PC-9 (cell line): Measurements from ENCODE around the gene DIDO1. TPM values are rescaled to one million over a fixed set of nuclear protein-coding genes. Genes with fewer than 3 reads are reported as not detected.

Experiments used
- BruUV-seq: library from RNA; stranded (reverse); fragments of 400-500 nt; replicated peaks from 2 replicates; lab custom pipeline; 2021; lab: Mats Ljungman, UMichigan
- CTCF ChIA-PET: fragments of 300-600 bp; sonication (Branson Sonifier 250); formaldehyde crosslinking; loops from one replicate; lab custom pipeline; 2022; ENCODE audit warnings: antibody characterized with exemption; lab: Charles Lee
- POLR2A ChIA-PET: fragments of 300-600 bp; sonication (Branson Sonifier 250); formaldehyde crosslinking; loops from one replicate; lab custom pipeline; 2022; ENCODE audit warnings: antibody characterized with exemption; ENCODE audit not compliant: unreplicated experiment; lab: Charles Lee
- DNase-seq, 2 experiments: peaks; one replicate each; pipeline versions ENCODE4 v3.0.0 to v3.0.0-alpha.2; 2015 to 2022; ENCODE audit warnings: mixed read lengths in 1 of 2
- H2AFZ ChIP-seq: fragments of 200-600 bp; sonication (generic); 2 replicates; pipeline ENCODE4 v1.8.1; 2017; ENCODE audit warnings: antibody characterized with exemption
- H3F3A ChIP-seq: fragments of 200-600 bp; sonication (generic); 2 replicates; pipeline ENCODE4 v1.8.1; 2017; ENCODE audit warnings: antibody characterized with exemption, mild to moderate bottlenecking, low read depth; ENCODE audit not compliant: insufficient read depth
- H3K27ac ChIP-seq: fragments of 200-600 bp; sonication (generic); 2 replicates; pipeline ENCODE4 v1.6.1; 2016; ENCODE audit warnings: mixed run types
- H3K27me3 ChIP-seq: fragments of 200-600 bp; sonication (generic); 2 replicates; pipeline ENCODE4 v1.6.1; 2016; ENCODE audit warnings: low read depth, mixed run types; ENCODE audit not compliant: insufficient read depth
- H3K36me3 ChIP-seq: fragments of 200-600 bp; sonication (generic); 2 replicates; pipeline ENCODE4 v1.6.1; 2016; ENCODE audit warnings: low read depth, mixed run types
- H3K4me1 ChIP-seq: fragments of 200-600 bp; sonication (generic); replicated peaks from 2 replicates; pipeline ENCODE4 v1.6.1; 2016; ENCODE audit warnings: mixed run types; ENCODE audit not compliant: insufficient read depth
- H3K4me2 ChIP-seq: fragments of 200-600 bp; sonication (generic); 2 replicates; pipeline ENCODE4 v1.6.1; 2017; ENCODE audit warnings: mixed run types
- H3K4me3 ChIP-seq: fragments of 200-600 bp; sonication (generic); 2 replicates; pipeline ENCODE4 v1.6.1; 2016; ENCODE audit warnings: mixed run types
- H3K79me2 ChIP-seq: fragments of 200-600 bp; sonication (generic); 2 replicates; pipeline ENCODE4 v1.6.1; 2017; ENCODE audit warnings: low read depth, mixed run types
- H3K9me2 ChIP-seq: fragments of 200-600 bp; sonication (generic); 2 replicates; pipeline ENCODE4 v1.8.1; 2017; ENCODE audit warnings: mild to moderate bottlenecking; ENCODE audit not compliant: insufficient read depth
- H3K9me3 ChIP-seq: fragments of 200-600 bp; sonication (generic); 2 replicates; pipeline ENCODE4 v1.8.1; 2016; ENCODE audit warnings: low read depth; ENCODE audit not compliant: insufficient read depth
- H4K20me1 ChIP-seq: fragments of 200-600 bp; sonication (generic); 2 replicates; pipeline ENCODE4 v1.8.1; 2017; ENCODE audit not compliant: insufficient read depth
- CTCF ChIP-seq: fragments of 200-600 bp; sonication (generic); conservative IDR thresholded peaks from 2 replicates; pipeline ENCODE4 v1.6.1; 2017; ENCODE audit warnings: mixed run types, antibody characterized with exemption, mild to moderate bottlenecking, moderate library complexity
- EZH2 ChIP-seq: fragments of 200-600 bp; sonication (generic); IDR thresholded peaks from 2 replicates; pipeline ENCODE4 v1.8.0; 2017; ENCODE audit warnings: antibody characterized with exemption, low read depth
- intact Hi-C: fragments of 100-400 bp; cut with micrococcal nuclease; formaldehyde crosslinking; loops from one replicate; pipeline ENCODE4 v1.10.0; 2022; ENCODE audit not compliant: unreplicated experiment
- total RNA-seq: library from RNA; stranded (reverse); gene quantifications from 2 replicates; pipeline ENCODE4 v1.2.3, GENCODE V29; 2021

Gene DIDO1
- total RNA-seq, 1 experiment from 2014 or later = 61.4 TPM

GRCh38 chr20:62845416-62846160 is 80.7 kb downstream of the DIDO1 start:
- Histone ChIP-seq H4K20me1 (no peaks in the 10 kb centered on the region; the same call in 1 of the 2 replicates), H3K27me3 (no peaks in the 10 kb centered on the region), H2AFZ (no peak overlapping the region), H3K4me3 (no peak overlapping the region), H3K4me1 (no peaks in the 10 kb centered on the region), H3K9me2 (no peaks in the 10 kb centered on the region), H3K27ac (no peak overlapping the region), H3K36me3 (no peaks in the 10 kb centered on the region; the same call in 1 of the 2 replicates), H3K9me3 (no peaks in the 10 kb centered on the region), H3K79me2 (no peaks in the 10 kb centered on the region), H3K4me2 (no peak overlapping the region), H3F3A (peaks cover 12% of the 10 kb centered on the region; the same call in 1 of the 2 replicates)
- ChIA-PET CTCF (no interaction called here), POLR2A (interaction anchor here (0.7 kb wide), 1 partner anchor 11 kb away, joined by 9 read pairs; no protein-coding TSS in a partner anchor)
- no TSS peak for BruUV-seq
- DNase-seq = peak in 1 of 2 experiments; percentile 20
- TF ChIP-seq CTCF (no peak), EZH2 (no peak)
- intact Hi-C loops = no loop called here

GRCh38 chr20:62844182-62844581 is 82.1 kb downstream of the DIDO1 start:
- no peaks in the 10 kb centered on the region; the same call in 1 of the 2 replicates for H4K20me1 ChIP-seq
- peak in 1 of 2 experiments; percentile 28 for DNase-seq
- TSS peak; percentile 31 for BruUV-seq
- ChIA-PET POLR2A (no interaction called here), CTCF (no interaction called here)
- no peak overlapping the region for H3K27ac ChIP-seq
- intact Hi-C loops = no loop called here
- H3F3A ChIP-seq = peaks cover 12% of the 10 kb centered on the region; the same call in 1 of the 2 replicates
- no peaks in the 10 kb centered on the region for H3K9me3 ChIP-seq
- H3K4me1 ChIP-seq = no peaks in the 10 kb centered on the region
- no peaks in the 10 kb centered on the region for H3K79me2 ChIP-seq
- no peak overlapping the region for H2AFZ ChIP-seq
- no peaks in the 10 kb centered on the region for H3K9me2 ChIP-seq
- H3K4me3 ChIP-seq = no peak overlapping the region
- no peaks in the 10 kb centered on the region; the same call in 1 of the 2 replicates for H3K36me3 ChIP-seq
- TF ChIP-seq EZH2 (no peak), CTCF (no peak)
- H3K27me3 ChIP-seq = no peaks in the 10 kb centered on the region
- no peak overlapping the region for H3K4me2 ChIP-seq

GRCh38 chr20:62843656-62844055 is 82.6 kb downstream of the DIDO1 start:
- Histone ChIP-seq H3F3A (peaks cover 15% of the 10 kb centered on the region; the same call in 1 of the 2 replicates), H3K4me1 (no peaks in the 10 kb centered on the region), H3K79me2 (no peaks in the 10 kb centered on the region), H3K9me2 (no peaks in the 10 kb centered on the region), H3K4me2 (no peak overlapping the region), H3K36me3 (no peaks in the 10 kb centered on the region; the same call in 1 of the 2 replicates), H4K20me1 (no peaks in the 10 kb centered on the region; the same call in 1 of the 2 replicates), H2AFZ (no peak overlapping the region), H3K4me3 (no peak overlapping the region), H3K9me3 (no peaks in the 10 kb centered on the region), H3K27ac (no peak overlapping the region), H3K27me3 (no peaks in the 10 kb centered on the region)
- POLR2A ChIA-PET = no interaction called here
- peak in 1 of 2 experiments; percentile 31 for DNase-seq
- BruUV-seq = no TSS peak
- TF ChIP-seq EZH2 (no peak), CTCF (no peak)
- intact Hi-C loops = no loop called here
- CTCF ChIA-PET = no interaction called here
